B cell (primary cell): ENCODE data around the gene TPST2.

ENCODE experiments used
- CTCF ChIP-seq: fragments of 200-600 bp; IDR thresholded peaks from one replicate; pipeline ENCODE4 v1.8.0; 2022; ENCODE audit warnings: antibody characterized with exemption, mild to moderate bottlenecking
- EZH2 ChIP-seq: IDR thresholded peaks from 2 replicates; pipeline ENCODE4 v1.6.1; 2012; ENCODE audit warnings: borderline replicate concordance, low read depth, mild to moderate bottlenecking, moderate library complexity, low read length; ENCODE audit not compliant: insufficient read depth, poor library complexity, severe bottlenecking

- no peak for TF ChIP-seq CTCF
- TF ChIP-seq EZH2, result no peak
These were observed 107.8 kb downstream of the TPST2 start for GRCh38 chr22:26482161-26482560.
